ENCODE data around the gene DNAJA4. TPM values are rescaled to one million over a fixed set of nuclear protein-coding genes. Genes with fewer than 3 reads are reported as not detected.
A peak's percentile ranks its signal among the peaks of the same experiment; 100 is the strongest.

DNAJA4 gene
- total RNA-seq, 1 donor: 2.2 TPM

GRCh38 chr15:78241017-78241416 lies 23.3 kb upstream of the DNAJA4 start:
- H3K4me3 ChIP-seq (ENCODE audit: insufficient read depth, low read length): no peak overlapping the region
- no peak overlapping the region for H3K4me2 ChIP-seq (ENCODE audit: insufficient read depth, low read length)
- no peak overlapping the region for H3K27ac ChIP-seq (ENCODE audit: low read depth, low read length)
- H2AFZ ChIP-seq (ENCODE audit: low read length): peak overlapping the region; percentile 47
- H3K4me1 ChIP-seq (ENCODE audit: insufficient read depth, low read length): no peaks in the 10 kb centered on the region
- DNase-seq (ENCODE audit: insufficient read length, low spot score, missing footprints): peak; percentile 98
- H3K79me2 ChIP-seq (ENCODE audit: insufficient read depth, low read length): no peaks in the 10 kb centered on the region
- H4K20me1 ChIP-seq (ENCODE audit: insufficient read depth, low read length): no peaks in the 10 kb centered on the region
- peak; percentile 83 for TF ChIP-seq CTCF (IDR thresholded peaks at IDR 0.05; ENCODE audit: extremely low read depth, low read depth, low read length)
- H3K36me3 ChIP-seq (ENCODE audit: insufficient read depth, low read length): no peaks in the 10 kb centered on the region
- peaks cover 15% of the 10 kb centered on the region for H3K27me3 ChIP-seq (ENCODE audit: insufficient read depth, low read length)
- H3K9me3 ChIP-seq (ENCODE audit: low read depth, low read length): no peaks in the 10 kb centered on the region

GRCh38 chr15:78242128-78242527 lies 22.2 kb upstream of the DNAJA4 start:
- no peak overlapping the region for H2AFZ ChIP-seq (ENCODE audit: low read length)
- DNase-seq (ENCODE audit: insufficient read length, low spot score, missing footprints): no peak
- H3K4me2 ChIP-seq (ENCODE audit: insufficient read depth, low read length): no peak overlapping the region
- no peak overlapping the region for H3K4me3 ChIP-seq (ENCODE audit: insufficient read depth, low read length)
- H3K79me2 ChIP-seq (ENCODE audit: insufficient read depth, low read length): no peaks in the 10 kb centered on the region
- no peaks in the 10 kb centered on the region for H4K20me1 ChIP-seq (ENCODE audit: insufficient read depth, low read length)
- H3K27ac ChIP-seq (ENCODE audit: low read depth, low read length): no peak overlapping the region
- H3K27me3 ChIP-seq (ENCODE audit: insufficient read depth, low read length): peaks cover 9% of the 10 kb centered on the region
- peak; percentile 58 for TF ChIP-seq CTCF (IDR thresholded peaks at IDR 0.05; ENCODE audit: extremely low read depth, low read depth, low read length)
- H3K4me1 ChIP-seq (ENCODE audit: insufficient read depth, low read length): no peaks in the 10 kb centered on the region
- H3K36me3 ChIP-seq (ENCODE audit: insufficient read depth, low read length): no peaks in the 10 kb centered on the region
- no peaks in the 10 kb centered on the region for H3K9me3 ChIP-seq (ENCODE audit: low read depth, low read length)

GRCh38 chr15:78243058-78243457 lies 21.3 kb upstream of the DNAJA4 start:
- Histone ChIP-seq H3K27me3 (ENCODE audit: insufficient read depth, low read length) (peaks cover under 1% of the 10 kb centered on the region), H3K4me1 (ENCODE audit: insufficient read depth, low read length) (no peaks in the 10 kb centered on the region), H3K4me2 (ENCODE audit: insufficient read depth, low read length) (no peak overlapping the region), H3K4me3 (ENCODE audit: insufficient read depth, low read length) (no peak overlapping the region), H3K79me2 (ENCODE audit: insufficient read depth, low read length) (no peaks in the 10 kb centered on the region), H2AFZ (ENCODE audit: low read length) (no peak overlapping the region), H3K27ac (ENCODE audit: low read depth, low read length) (no peak overlapping the region), H3K9me3 (ENCODE audit: low read depth, low read length) (no peaks in the 10 kb centered on the region), H4K20me1 (ENCODE audit: insufficient read depth, low read length) (no peaks in the 10 kb centered on the region), H3K36me3 (ENCODE audit: insufficient read depth, low read length) (no peaks in the 10 kb centered on the region)
- TF ChIP-seq CTCF (IDR thresholded peaks at IDR 0.05; ENCODE audit: extremely low read depth, low read depth, low read length): no peak
- DNase-seq (ENCODE audit: insufficient read length, low spot score, missing footprints): no peak

GRCh38 chr15:78243491-78243941 lies 20.8 kb upstream of the DNAJA4 start:
- Histone ChIP-seq H3K4me1 (ENCODE audit: insufficient read depth, low read length) (no peaks in the 10 kb centered on the region), H3K79me2 (ENCODE audit: insufficient read depth, low read length) (no peaks in the 10 kb centered on the region), H3K9me3 (ENCODE audit: low read depth, low read length) (no peaks in the 10 kb centered on the region), H3K27me3 (ENCODE audit: insufficient read depth, low read length) (no peaks in the 10 kb centered on the region), H4K20me1 (ENCODE audit: insufficient read depth, low read length) (no peaks in the 10 kb centered on the region), H3K27ac (ENCODE audit: low read depth, low read length) (no peak overlapping the region), H3K36me3 (ENCODE audit: insufficient read depth, low read length) (no peaks in the 10 kb centered on the region), H3K4me3 (ENCODE audit: insufficient read depth, low read length) (no peak overlapping the region), H3K4me2 (ENCODE audit: insufficient read depth, low read length) (no peak overlapping the region), H2AFZ (ENCODE audit: low read length) (no peak overlapping the region)
- no peak for TF ChIP-seq CTCF (IDR thresholded peaks at IDR 0.05; ENCODE audit: extremely low read depth, low read depth, low read length)
- DNase-seq (ENCODE audit: insufficient read length, low spot score, missing footprints): peak; percentile 95

Data from osteoblast (primary cell).